ENCODE data around the gene ARHGAP32. TPM values are rescaled to one million over a fixed set of nuclear protein-coding genes. Genes with fewer than 3 reads are reported as not detected.

Gene ARHGAP32
- total RNA-seq, 1 donor from 2014 or later = 3.0 TPM

- intact Hi-C loops (cut with micrococcal nuclease) = loop anchor here (1.0 to 10.0 kb wide), 6 partner anchors 23 to 1041 kb away; partner anchors contain the start of genes NFRKB and PRDM10
These were observed 228.3 kb downstream of the ARHGAP32 start for GRCh38 chr11:128963744-128964325.

GRCh38 chr11:128962896-128963295 lies 229.2 kb downstream of the ARHGAP32 start:
- intact Hi-C loops (cut with micrococcal nuclease) = loop anchor here (1.0 to 10.0 kb wide), 3 partner anchors 438 to 1042 kb away; partner anchors contain the start of genes NFRKB and PRDM10

GRCh38 chr11:128961645-128962044 lies 230.5 kb downstream of the ARHGAP32 start:
- intact Hi-C loops (cut with micrococcal nuclease) = loop anchor here (10.0 kb wide), 2 partner anchors 437 to 1043 kb away; partner anchors contain the start of gene PRDM10

GRCh38 chr11:128957202-128957482 lies 235.0 kb downstream of the ARHGAP32 start:
- intact Hi-C loops (cut with micrococcal nuclease) = loop anchor here (2.0 kb wide), 2 partner anchors 88 to 800 kb away; no protein-coding TSS in a partner anchor

GRCh38 chr11:128956401-128957201 lies 235.5 kb downstream of the ARHGAP32 start:
- intact Hi-C loops (cut with micrococcal nuclease) = loop anchor here (1.0 to 2.0 kb wide), 4 partner anchors 72 to 800 kb away; no protein-coding TSS in a partner anchor

GRCh38 chr11:128955636-128956035 lies 236.5 kb downstream of the ARHGAP32 start:
- intact Hi-C loops (cut with micrococcal nuclease) = loop anchor here (1.0 to 2.0 kb wide), 4 partner anchors 71 to 799 kb away; no protein-coding TSS in a partner anchor

GRCh38 chr11:128953151-128953550 lies 239.0 kb downstream of the ARHGAP32 start:
- intact Hi-C loops (cut with micrococcal nuclease) = no loop called here

- intact Hi-C loops (cut with micrococcal nuclease) = no loop called here
These were observed 242.2 kb downstream of the ARHGAP32 start for GRCh38 chr11:128949791-128950454.

GRCh38 chr11:128948583-128948982 lies 243.5 kb downstream of the ARHGAP32 start:
- intact Hi-C loops (cut with micrococcal nuclease) = no loop called here

GRCh38 chr11:128947773-128948172 lies 244.4 kb downstream of the ARHGAP32 start:
- intact Hi-C loops (cut with micrococcal nuclease) = no loop called here

- intact Hi-C loops (cut with micrococcal nuclease) = no loop called here
These were observed 245.5 kb downstream of the ARHGAP32 start for GRCh38 chr11:128946648-128947047.

- intact Hi-C loops (cut with micrococcal nuclease) = no loop called here
These were observed 248.6 kb downstream of the ARHGAP32 start for GRCh38 chr11:128943428-128943976.

GRCh38 chr11:128942817-128943427 lies 249.2 kb downstream of the ARHGAP32 start, which contains the start of gene TP53AIP1:
Gene TP53AIP1 (minus strand): TSS chr11:128942871. CDS start chr11:128937818, 5,053 bp downstream.
- intact Hi-C loops (cut with micrococcal nuclease) = no loop called here

GRCh38 chr11:128942272-128942612 lies 249.9 kb downstream of the ARHGAP32 start:
- intact Hi-C loops (cut with micrococcal nuclease) = no loop called here

- intact Hi-C loops (cut with micrococcal nuclease) = no loop called here
These were observed 250.4 kb downstream of the ARHGAP32 start for GRCh38 chr11:128941573-128942271.

GRCh38 chr11:128941110-128941509 lies 251.0 kb downstream of the ARHGAP32 start:
- intact Hi-C loops (cut with micrococcal nuclease) = no loop called here

- intact Hi-C loops (cut with micrococcal nuclease) = no loop called here
These were observed 251.5 kb downstream of the ARHGAP32 start for GRCh38 chr11:128940603-128941002.

GRCh38 chr11:128940156-128940555 lies 252.0 kb downstream of the ARHGAP32 start:
- intact Hi-C loops (cut with micrococcal nuclease) = no loop called here

GRCh38 chr11:128939591-128939990 lies 252.5 kb downstream of the ARHGAP32 start:
- intact Hi-C loops (cut with micrococcal nuclease) = no loop called here

- intact Hi-C loops (cut with micrococcal nuclease) = no loop called here
These were observed 253.8 kb downstream of the ARHGAP32 start for GRCh38 chr11:128938156-128938885.

All from T-helper 1 cell treated with Interleukin-12 subunit alpha and Interleukin-12 subunit beta and Interleukin-4 antibody, amounts not matched to agents 30 ng/mL and 1 ng/mL, for 36 hours (primary cell).